CD1c-positive myeloid dendritic cell (primary cell): Measurements from ENCODE around the gene TMEM54.
"Not testable (repeated sequence)": the region's sequence is repeated elsewhere in the genome, so short reads cannot be mapped to it uniquely, and the experiment has no call there.

Source experiments
- DNase-seq: peaks from one replicate; pipeline ENCODE4 v3.0.0-alpha.2; 2016; ENCODE audit errors: extremely low spot score

TMEM54 gene

GRCh38 chr1:32919811-32920733 lies 18.9 kb upstream of the TMEM54 start:
- no peak for DNase-seq

- DNase-seq: no peak
Measured at GRCh38 chr1:32918179-32918578, 17.0 kb upstream of the TMEM54 start.

- DNase-seq: no peak
Measured at GRCh38 chr1:32917521-32917920, 16.3 kb upstream of the TMEM54 start.

GRCh38 chr1:32915766-32916706 lies 14.8 kb upstream of the TMEM54 start:
- peak; percentile 33 for DNase-seq

- no peak for DNase-seq
Measured at GRCh38 chr1:32910319-32910718, 9.1 kb upstream of the TMEM54 start.

- peak; percentile 25 for DNase-seq
Measured at GRCh38 chr1:32907435-32907834, 6.2 kb upstream of the TMEM54 start.

GRCh38 chr1:32906654-32907053 lies 5.5 kb upstream of the TMEM54 start:
- no peak for DNase-seq

GRCh38 chr1:32905588-32905987 lies 4.4 kb upstream of the TMEM54 start:
- not testable (repeated sequence) for DNase-seq

GRCh38 chr1:32904797-32905196 lies 3.6 kb upstream of the TMEM54 start:
- no peak for DNase-seq

- no peak for DNase-seq
Measured at GRCh38 chr1:32903991-32904785, 3.0 kb upstream of the TMEM54 start.

- DNase-seq: no peak
Measured at GRCh38 chr1:32902535-32902920, 1.3 kb upstream of the TMEM54 start.

- DNase-seq: no peak
Measured at GRCh38 chr1:32901823-32902534, 790 bp upstream of the TMEM54 start.

- no peak for DNase-seq
Measured at GRCh38 chr1:32900371-32900955, 726 bp downstream of the TMEM54 start.

GRCh38 chr1:32899586-32900296 lies 1.4 kb downstream of the TMEM54 start:
- DNase-seq: no peak

- no peak for DNase-seq
Measured at GRCh38 chr1:32898958-32899357, 2.2 kb downstream of the TMEM54 start.

GRCh38 chr1:32898056-32898455 lies 3.1 kb downstream of the TMEM54 start:
- no peak for DNase-seq

- no peak for DNase-seq
Measured at GRCh38 chr1:32897082-32898049, 3.8 kb downstream of the TMEM54 start.

GRCh38 chr1:32896451-32896850 lies 4.7 kb downstream of the TMEM54 start:
- no peak for DNase-seq
